ENCODE results near the gene GLIPR2. TPM values are rescaled to one million over a fixed set of nuclear protein-coding genes. Genes with fewer than 3 reads are reported as not detected.
"Not testable (repeated sequence)": the region's sequence is repeated elsewhere in the genome, so short reads cannot be mapped to it uniquely, and the experiment has no call there.

GLIPR2 gene, protein sequence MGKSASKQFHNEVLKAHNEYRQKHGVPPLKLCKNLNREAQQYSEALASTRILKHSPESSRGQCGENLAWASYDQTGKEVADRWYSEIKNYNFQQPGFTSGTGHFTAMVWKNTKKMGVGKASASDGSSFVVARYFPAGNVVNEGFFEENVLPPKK
- 5.5 and 9.7 TPM in 2 replicates for total RNA-seq (2014; rRNA removed; shearing (Covaris generic))

DNA sequence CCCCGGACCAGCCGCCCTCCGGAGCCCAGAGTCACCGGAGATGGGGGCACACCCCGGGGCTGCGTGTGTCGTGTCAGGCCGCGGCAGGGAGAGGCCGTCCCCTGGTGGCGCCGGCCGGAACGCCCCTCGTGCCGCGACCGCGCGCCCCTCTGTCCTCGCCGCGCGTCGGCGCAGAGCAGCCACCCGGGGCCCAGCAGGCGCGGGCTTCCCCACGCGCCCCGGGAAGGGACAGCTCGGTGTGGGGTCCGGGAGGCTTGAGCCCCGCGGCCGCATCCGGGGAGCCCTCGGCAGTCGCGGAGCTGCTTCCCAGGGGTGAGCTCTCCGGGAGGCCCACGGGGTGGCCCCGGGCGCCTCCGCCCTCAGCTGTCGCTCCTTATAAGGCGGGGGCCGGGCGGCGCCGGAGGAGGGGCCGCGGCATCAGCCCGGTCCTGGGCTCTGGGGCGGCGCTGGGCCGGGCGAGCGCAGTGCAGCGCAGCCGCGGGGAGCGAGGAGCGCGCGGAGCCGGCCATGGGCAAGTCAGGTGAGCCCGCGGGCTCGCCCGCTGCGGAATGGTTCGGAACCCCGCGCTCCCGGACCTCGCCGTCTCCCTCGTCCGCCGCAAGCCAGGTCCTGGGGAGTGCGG lies at the start of gene GLIPR2:
GLIPR2 (plus strand) TSS at position 462 of the 622 bp plus-strand sequence; CDS start at position 508, 46 bp downstream.
- peak; percentile 45 for DNase-seq (ENCODE audit: low spot score)

DNA sequence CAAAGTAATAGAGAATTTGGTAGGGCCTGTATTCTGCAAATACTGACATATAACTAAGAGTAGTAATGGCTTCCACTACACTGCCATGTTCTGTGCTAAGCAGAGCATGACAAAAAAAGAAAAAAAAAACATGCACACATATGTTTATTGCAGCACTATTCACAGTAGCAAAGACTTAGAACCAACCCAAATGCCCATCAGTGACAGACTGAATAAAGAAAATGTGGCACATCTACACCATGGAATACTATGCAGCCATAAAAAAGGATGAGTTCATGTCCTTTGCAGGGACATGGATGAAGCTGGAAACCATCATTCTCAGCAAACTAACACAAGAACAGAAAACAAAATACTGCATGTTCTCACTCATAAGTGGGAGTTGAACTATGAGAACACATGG lies 49.5 kb upstream of the GLIPR2 start:
- DNase-seq (ENCODE audit: low spot score) = not testable (repeated sequence)

DNA sequence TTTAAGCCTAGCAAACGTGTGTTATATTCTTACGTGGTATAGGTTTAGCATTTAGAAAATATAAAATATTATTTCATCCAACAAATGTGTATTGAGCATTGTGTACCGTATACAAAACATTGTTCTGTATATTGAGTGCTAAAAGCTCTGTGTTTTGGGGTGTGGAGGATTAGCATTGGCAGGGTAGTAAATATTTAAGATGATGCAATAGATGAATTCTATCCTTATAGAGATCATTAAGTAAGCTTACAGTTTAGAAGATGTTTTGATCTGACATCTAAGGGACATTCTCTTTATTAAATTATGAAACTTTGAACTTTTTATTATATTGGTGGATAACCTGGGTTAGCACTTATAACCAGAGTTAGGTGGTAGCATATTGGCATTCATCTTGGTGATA lies 48.5 kb upstream of the GLIPR2 start:
- DNase-seq (ENCODE audit: low spot score) = no peak

DNA sequence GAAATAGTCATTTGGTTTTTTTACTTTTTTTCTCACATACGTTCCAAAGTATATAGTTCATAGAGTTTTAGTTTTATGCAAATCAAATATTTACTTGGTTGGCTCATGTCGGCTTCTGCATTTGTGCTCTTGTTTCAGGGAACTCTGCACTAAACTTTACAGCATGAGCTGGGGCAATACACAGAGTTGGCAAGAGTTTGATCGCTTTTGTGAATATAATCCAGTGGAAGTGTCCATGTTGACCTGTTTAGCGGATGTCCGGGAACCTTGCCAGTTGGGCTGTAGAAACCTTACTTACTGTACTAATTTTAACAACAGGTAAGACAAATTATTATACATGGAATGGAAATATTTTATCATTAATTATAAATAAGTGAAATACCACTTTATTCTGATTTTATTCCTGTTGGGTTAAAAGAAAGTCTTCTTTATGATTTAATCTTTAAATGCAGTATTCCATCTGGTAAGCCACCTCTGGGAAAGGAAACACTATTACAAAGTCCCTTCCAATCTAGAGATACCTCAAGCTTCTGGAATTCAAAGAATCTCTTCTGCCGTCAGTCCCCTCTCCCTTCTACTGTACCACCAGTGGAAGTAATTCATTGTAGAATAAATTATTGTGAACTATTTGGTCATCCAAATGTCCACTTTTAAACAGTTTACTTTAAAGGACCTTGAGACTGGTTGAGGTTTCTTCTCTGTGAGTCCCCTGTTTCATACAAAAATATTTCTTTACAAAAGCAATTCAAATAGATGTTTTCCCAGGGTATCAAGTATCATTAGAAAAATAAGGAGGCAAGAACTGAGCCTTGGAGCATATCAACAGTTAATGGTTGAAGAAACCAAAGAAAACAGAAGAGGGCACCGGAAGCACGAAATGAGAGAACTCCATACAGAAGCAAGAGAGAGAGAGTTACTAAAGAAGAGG lies 45.2 kb upstream of the GLIPR2 start:
- peak; percentile 61 for DNase-seq (ENCODE audit: low spot score)

DNA sequence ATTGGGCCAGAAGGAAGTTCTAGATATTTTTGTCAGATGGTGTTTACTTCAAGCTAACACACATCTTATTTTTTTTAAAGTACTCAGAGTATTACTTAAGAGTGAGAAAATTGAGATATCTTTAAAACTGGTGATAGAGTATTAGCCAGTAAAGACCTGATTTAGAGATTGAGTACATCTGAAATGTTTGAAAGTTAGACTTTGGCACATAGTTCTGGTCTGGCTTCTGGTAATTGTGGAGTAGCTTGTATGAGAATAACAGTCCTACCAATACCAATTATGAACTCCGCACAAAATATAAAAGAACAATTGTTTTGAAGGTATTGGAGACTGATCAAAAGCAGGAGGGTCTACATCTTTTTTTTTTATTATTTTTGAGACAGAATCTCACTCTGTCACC lies 44.5 kb upstream of the GLIPR2 start:
- no peak for DNase-seq (ENCODE audit: low spot score)

DNA sequence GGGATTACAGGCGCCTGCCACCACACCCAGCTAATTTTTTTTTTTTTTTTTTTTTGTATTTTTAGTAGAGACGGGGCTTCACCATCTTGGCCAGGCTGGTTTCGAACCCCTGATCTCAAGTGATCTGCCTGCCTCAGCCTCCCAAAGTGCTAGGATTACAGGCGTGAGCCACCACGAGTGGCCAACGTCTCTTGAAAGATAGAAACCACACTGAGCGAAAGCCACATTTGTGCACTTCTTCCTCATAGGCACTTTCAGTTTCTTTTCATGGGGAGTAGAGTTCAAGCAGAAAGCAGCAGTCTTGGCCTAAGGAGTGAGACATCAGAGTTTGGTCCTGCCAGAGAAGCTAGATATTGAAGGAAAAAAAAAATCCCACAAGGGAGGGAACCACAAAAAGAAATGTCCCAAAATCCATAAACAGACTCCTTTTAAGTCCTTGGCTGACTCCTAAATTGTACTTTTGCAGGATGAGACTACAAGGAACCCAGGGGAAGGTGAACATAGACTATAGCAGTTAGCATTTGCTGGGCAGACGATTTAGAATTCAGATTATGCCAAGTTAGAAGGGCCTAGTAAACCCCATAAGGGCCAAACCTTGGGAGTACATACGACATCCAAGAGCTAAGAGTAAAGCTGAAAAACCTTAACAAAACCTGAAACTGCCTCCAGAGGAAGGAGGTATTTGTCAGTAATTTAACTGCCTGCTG lies 43.9 kb upstream of the GLIPR2 start:
- DNase-seq (ENCODE audit: low spot score) = no peak

DNA sequence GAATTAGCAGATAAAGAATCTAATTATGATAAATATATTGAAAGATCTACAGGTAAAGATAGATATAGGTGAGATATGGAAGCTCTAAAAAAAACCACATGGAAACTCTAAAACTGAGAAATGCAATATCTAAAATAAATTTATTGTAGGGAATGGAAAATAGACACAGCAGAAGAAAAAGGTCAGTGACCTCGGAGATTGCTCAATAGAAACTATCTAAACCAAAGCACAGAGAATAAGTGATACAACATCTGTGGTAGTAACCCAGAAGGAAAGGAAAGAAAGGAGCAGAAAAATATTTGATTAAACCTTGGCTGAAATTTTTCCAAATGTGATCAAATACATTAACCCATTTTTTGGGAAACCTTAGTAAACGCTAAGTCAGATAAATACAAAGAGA lies 43.1 kb upstream of the GLIPR2 start:
- DNase-seq (ENCODE audit: low spot score) = no peak

DNA sequence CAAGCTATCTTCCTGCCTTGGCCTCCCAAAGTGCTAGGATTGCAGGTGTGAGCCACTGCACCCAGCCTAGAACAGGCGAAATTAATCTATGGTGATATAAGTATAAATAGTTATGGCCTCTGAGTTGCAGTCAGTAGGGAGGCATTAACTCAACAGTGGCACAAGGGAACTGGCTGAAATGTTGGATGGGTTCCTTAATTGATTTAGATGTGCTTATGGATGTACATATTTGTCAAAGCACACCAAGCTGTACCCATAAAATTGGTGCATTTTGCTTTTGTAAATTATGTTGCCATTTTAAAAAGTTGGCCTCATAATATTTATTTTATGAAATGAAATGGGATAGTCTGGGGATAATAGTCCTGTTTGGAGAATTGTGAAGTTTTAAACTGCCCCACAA lies 36.8 kb upstream of the GLIPR2 start:
- no peak for DNase-seq (ENCODE audit: low spot score)

DNA sequence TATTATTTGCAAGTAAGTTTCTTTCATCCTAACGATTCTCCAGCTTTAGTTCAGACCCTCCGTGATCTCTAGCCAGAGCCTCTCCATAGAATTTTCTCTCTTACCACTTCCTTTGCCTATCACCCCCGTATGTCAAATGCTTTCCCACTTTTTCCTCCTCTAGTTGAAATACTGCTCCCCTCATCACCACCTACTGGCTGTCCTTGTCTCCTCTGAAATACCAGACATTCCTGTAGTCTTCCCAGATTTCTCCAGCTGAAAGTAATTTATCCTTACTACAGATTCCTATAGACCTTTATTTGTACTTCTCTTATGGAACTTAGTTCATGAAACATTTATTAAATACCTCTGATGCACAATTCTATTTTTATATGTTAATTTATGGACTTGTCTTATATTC lies 36.0 kb upstream of the GLIPR2 start:
- DNase-seq (ENCODE audit: low spot score) = no peak

DNA sequence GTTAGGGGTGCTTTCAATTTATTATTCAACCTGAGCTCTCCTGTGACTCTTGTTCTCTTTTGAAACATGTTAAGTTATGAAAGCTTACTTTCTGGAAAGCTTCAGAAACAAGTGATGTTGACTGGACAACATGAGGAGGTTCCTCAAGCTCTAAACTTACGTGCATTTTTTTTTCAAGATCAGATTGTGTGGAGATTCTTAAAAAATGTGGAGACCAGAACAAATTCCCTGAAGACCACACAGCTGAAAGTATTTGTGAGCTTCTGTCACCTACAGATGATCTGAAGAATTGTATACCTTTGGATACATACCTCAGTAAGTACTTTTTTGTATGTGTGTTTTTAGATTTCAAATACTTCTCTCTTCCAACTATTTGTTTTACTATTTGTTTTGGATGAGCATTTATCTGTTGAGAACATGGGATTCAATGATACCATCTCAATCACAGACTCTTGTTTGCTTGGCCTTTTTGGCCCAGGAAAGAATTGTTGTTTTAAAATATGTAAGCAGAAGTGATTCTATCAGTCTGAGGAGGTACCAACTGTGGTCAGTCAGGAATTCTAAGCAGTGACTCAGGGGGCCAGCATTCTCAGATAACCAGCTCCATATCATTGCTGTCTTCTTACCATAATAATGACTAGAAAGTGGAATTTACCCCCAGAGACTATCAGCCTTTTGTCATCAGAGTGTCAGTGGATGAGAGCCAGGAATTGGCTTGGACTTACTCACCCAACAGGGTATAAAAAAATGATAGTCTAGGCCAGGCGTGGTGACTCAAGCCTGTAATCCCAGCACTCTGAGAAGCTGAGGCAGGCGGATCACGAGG lies 34.4 kb upstream of the GLIPR2 start:
- DNase-seq (ENCODE audit: low spot score) = peak; percentile 64

DNA sequence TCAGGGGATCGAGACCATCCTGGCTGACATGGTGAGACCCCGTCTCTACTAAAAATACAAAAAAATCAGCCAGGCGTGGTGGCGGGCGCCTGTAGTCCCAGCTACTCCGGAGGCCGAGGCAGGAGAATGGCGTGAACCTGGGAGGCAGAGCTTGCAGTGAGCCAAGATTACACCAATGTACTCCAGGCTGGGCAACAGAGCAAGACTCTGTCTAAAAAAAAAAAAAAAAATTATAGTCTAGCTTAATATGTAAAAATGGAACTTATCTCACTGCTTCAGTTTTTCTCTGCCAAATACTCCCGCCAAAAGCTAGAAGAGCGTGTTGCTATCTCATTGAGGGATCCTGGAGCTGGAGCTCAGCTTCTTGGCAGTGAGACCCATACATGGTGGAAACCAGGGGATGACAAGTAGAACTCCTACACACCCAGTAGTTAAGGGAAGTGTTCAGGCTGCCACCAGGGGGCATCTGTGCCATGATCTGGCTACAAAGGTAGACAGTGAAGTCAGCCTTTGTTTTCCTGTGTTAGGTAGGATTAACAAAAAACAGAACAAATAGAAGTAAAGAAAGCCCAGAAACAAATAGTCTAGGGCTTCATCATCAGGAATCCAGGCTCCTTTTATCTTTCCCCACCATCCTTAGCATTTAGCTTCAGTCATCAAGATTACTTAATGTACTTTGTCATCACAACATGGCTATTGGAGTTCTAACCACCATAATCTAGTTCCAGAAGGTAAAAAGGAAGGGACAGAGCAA lies 33.6 kb upstream of the GLIPR2 start:
- DNase-seq (ENCODE audit: low spot score) = peak; percentile 86

DNA sequence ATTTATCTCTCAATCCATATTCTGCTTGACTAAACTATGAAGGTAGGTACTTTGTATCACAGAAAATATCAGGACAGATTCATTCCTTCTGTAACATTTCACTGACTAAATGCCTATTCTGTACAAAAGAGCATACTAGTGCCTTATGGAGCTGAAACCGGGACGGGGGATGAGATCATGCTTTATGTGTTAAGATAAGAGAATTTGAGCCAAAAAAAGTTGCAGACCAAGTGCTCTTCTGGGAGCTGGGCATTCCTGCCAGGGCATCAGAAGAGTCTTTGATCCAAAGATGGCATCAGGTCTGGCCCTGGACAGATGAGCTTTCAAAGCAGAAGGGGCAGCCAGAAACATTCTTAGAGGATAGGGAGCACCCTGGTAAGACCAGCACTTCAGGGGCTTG lies 27.5 kb upstream of the GLIPR2 start:
- no peak for DNase-seq (ENCODE audit: low spot score)

DNA sequence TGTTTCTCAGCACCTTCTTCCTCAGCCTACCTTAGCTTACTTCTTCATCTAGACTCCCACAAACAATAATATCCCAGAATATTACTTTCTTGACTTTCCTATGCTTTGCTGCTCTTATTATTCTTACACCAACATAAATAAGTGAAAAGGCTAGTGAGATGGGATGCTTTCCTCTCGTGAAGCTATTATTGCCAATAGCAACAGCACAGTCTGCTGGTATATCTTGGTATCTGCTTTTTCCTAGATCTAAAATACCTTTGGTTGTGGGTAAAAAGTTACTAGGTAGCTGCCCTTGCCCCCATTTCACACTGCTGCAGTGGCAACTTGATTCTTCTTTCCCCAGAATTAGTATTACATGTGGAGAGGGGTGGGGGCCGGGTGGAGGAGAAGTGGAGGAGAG lies 26.1 kb upstream of the GLIPR2 start:
- no peak for DNase-seq (ENCODE audit: low spot score)

DNA sequence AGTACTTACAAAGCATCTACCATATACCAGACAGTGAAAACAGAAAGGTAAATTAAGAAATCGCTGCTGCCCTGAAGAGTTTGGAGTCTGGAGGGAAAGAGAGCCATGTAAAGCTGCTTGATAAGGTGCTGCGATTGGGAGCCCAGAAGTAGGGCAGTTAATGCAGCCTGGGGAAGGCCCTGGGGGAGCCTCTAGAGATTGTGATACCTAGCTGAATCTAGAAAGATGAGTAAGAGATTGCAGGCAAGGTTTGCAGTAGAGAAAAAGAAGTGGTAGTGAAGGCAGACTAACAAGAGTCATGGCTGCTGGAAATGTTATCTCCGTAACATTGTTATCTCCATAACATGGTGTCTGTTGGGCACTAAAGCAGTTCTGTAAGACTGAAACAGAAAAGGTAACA lies 24.0 kb upstream of the GLIPR2 start:
- no peak for DNase-seq (ENCODE audit: low spot score)

DNA sequence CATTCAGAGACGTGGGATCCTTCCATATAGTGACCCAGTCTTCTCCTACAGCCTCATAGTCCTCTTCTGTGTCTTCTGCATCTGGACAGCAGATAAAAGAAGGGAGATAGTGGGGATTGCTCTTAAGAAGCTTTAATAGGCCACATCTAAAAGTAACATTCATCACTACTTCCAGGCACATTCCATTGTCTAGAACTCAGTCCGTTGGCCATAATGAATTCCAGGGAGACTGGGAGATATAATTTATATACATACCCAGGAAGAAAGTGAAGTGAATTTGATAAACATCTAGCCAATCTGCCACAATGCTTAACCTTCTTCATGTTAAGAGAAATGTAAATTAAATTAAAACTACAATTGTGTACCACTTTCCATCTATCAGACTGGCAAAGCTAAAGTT lies 22.5 kb upstream of the GLIPR2 start:
- no peak for DNase-seq (ENCODE audit: low spot score)

DNA sequence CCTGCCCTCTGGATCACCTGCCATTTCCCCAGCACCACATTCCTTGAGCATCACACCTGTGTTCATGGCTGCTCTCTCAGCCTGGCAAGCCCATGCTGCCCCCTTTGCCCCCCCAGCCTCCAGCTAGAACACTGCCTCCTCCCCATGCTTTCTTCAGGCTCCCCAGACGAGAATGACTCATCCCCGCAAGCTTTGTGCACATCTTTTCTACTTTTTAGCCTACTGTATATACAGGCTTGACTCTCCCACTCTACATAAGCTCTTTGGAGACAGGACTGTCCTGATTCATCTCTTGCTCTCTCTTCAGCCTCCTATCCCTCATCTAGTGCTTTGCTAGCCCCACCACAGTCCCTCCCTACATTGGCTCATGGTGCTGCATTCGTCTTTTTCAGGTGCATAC lies 19.9 kb upstream of the GLIPR2 start:
- no peak for DNase-seq (ENCODE audit: low spot score)

DNA sequence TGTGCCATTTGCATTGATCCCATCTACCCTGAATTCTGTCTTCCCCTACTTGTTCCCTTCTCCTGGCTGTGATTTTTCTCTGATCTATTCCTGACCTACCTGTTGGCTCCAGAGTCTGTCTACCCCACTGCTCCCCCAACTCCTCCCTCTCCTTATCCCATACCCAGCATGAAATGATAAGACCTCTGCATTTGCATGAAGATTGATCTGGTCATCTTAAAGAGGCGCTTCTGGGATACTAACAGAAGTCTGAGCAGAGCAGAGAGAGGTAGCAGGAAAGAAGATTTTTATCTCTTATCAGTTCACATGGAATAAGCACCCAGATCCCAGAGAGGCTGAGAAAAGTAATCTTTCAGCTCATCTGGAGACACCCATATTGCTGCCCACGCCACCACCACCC lies 18.3 kb upstream of the GLIPR2 start:
- no peak for DNase-seq (ENCODE audit: low spot score)

DNA sequence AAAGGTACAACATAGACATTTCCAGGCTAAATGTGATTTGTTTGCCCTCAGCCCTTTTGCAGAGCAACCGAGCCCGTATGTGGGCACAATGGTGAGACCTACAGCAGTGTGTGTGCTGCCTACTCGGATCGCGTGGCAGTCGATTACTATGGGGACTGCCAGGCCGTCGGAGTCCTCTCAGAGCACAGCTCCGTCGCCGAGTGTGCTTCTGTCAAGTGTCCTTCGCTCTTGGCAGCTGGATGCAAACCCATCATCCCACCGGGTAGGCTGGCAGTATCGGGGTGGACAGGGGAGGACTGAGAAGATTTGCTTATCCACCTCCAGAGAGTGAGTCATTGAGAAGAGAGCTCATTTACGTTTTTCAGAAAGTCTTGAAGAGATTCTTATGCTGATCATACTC lies 17.8 kb upstream of the GLIPR2 start:
- no peak for DNase-seq (ENCODE audit: low spot score)

DNA sequence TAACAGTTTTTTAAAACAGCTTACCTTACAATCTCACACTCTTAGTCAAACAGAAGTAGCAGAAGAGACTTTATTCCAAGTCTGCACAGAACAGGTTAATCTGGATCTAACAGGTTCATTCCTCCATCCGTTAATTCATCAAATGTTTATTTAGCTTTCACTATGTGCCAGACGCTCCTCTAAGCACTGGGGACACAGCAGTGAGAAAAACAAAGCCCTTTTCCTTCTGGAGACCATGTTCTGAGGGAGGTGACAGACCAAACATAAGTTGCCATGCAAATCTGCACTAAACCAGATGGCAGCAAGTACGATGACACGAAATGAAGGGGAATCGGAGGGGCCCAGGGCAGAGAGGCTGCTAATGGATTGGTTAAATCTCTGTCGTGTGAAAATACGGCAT lies 17.1 kb upstream of the GLIPR2 start:
- no peak for DNase-seq (ENCODE audit: low spot score)

DNA sequence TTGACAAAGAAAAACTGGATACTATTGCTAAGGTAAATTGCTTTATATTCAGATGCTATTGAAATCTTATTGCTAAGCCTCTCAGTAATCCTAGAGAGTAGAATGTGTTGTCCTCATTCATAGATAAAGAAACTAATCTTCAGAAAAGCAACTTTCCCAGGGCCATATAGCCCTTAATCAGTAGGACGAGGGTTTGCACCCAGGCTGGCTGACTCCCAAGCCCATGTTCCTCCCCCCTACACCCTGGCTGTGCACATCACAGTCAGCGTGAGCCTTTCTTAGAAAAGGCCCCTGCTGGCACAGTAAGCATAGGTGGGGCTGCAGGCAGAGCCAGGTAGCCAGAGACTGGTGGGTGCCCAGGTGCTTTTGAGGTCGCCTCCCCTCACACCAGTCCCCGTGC lies 15.8 kb upstream of the GLIPR2 start:
- DNase-seq (ENCODE audit: low spot score) = no peak

DNA sequence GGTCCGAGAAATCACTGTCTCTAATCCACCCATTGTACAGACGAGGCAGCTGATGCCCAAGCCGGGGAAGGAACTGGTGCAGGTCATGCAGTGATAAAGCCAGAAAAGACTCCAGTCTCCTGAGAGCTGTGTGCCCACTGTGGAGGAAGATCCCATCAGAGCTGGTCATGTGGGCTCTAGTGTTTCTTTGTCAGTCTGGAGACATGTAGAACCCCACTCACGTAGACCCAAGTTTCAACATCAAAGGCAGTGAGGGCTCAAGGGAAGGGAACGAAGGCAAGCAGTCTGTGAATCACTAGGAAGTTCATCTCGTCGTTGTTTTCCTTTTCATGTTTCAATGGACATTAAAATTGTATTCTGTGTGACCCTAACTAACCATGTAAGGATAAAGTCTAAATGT lies 14.6 kb upstream of the GLIPR2 start:
- DNase-seq (ENCODE audit: low spot score) = no peak

Measured in H4 (cell line).